Stomach (tissue), 4 donors: Measurements from ENCODE around the gene RWDD4.

Experiments
- CTCF ChIP-seq, 7 experiments: fragments of 450-650 bp in 4 of 7; fragments of 200-600 bp in 3 of 7; sonication (generic) in 3 of 7; IDR thresholded peaks; one replicate each; pipeline ENCODE4 v1.5.1; 2016 to 2019; ENCODE audit warnings: antibody characterized with exemption in 7 of 7, control low read depth in 2 of 7, mild to moderate bottlenecking in 1 of 7
- POLR2A ChIP-seq, 4 donors: fragments of 450-650 bp; IDR thresholded peaks; one replicate each; pipeline ENCODE4 v1.6.1; 2016; ENCODE audit warnings: antibody characterized with exemption in 4 of 4, control low read depth in 2 of 4, mild to moderate bottlenecking in 1 of 4, moderate library complexity in 1 of 4

- TF ChIP-seq POLR2A (IDR thresholded peaks at IDR 0.05) (no peak), CTCF (IDR thresholded peaks at IDR 0.05) (no peak)
Observed at GRCh38 chr4:183612329-183613250, 46.4 kb downstream of the RWDD4 start.
